ENCODE data around the gene DHCR7.

DHCR7 gene

GRCh38 chr11:71434576-71435130 is 13.5 kb downstream of the DHCR7 start:
- Histone ChIP-seq H3K27me3 (ENCODE audit: control insufficient read depth, insufficient read depth, low read length) (no peaks in the 10 kb centered on the region), H3K4me3 (ENCODE audit: low read depth, low read length) (no peak overlapping the region), H3K27ac (ENCODE audit: low read depth, low read length) (no peak overlapping the region), H3K9me3 (ENCODE audit: control insufficient read depth, insufficient read depth, low read depth, low read length) (no peaks in the 10 kb centered on the region), H3K36me3 (ENCODE audit: control insufficient read depth, insufficient read depth, low read length) (peaks cover 61% of the 10 kb centered on the region), H3K9ac (ENCODE audit: low read length) (no peak overlapping the region), H3K4me1 (ENCODE audit: control insufficient read depth, insufficient read depth, low read length) (no peaks in the 10 kb centered on the region)

- no peak overlapping the region for H3K27ac ChIP-seq (ENCODE audit: low read depth, low read length)
- H3K9ac ChIP-seq (ENCODE audit: low read length): no peak overlapping the region
- H3K36me3 ChIP-seq (ENCODE audit: control insufficient read depth, insufficient read depth, low read length): peaks cover 53% of the 10 kb centered on the region
Measured at GRCh38 chr11:71433648-71434450, 14.3 kb downstream of the DHCR7 start.

DNA sequence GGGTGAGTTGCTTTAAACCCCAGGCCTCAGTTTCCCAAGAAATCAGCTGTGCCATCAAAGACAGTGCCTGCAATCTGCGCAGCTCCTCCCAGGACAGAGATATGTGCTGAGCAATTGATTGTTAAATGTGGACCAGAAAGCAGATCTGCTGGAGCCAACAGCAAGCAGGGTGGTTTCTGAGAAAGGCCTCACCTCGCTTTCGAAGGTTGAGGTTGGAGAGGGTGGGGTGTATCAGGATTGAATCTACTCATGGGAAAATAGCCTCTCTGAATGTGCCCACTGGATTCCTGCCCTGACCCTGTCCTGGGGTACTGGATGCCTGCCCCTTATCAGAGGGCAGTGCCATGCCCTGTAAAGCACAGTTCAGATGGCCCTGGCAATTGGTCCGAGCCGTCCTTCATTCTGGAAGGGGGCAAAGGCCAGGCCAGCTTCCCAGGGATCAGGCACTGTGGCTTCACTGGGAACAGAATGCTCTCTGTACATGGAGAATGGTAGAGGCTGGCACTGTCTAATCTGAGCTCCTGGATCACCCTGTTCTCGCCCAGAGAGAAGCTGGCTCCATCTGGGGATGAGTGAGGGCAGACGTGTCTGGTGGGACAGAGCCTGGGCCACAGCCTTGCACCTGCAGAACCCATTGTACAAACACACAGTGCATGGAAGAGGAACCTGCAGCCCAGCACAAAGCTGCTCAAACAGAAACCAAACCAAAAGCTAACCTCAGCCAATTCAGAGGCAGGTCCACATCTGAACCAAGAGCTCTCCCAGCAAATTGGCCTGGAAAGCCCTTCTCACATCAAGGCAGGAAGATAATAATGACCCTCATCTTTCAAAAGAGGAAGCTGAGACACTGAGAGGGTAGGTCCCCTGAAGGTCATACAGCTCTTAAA is 15.2 kb downstream of the DHCR7 start:
- peaks cover 44% of the 10 kb centered on the region for H3K36me3 ChIP-seq (ENCODE audit: control insufficient read depth, insufficient read depth, low read length)
- no peak overlapping the region for H3K4me3 ChIP-seq (ENCODE audit: low read depth, low read length)
- no peaks in the 10 kb centered on the region for H3K9me3 ChIP-seq (ENCODE audit: control insufficient read depth, insufficient read depth, low read depth, low read length)
- no peak overlapping the region for H3K9ac ChIP-seq (ENCODE audit: low read length)
- H3K4me1 ChIP-seq (ENCODE audit: control insufficient read depth, insufficient read depth, low read length): no peaks in the 10 kb centered on the region
- no peaks in the 10 kb centered on the region for H3K27me3 ChIP-seq (ENCODE audit: control insufficient read depth, insufficient read depth, low read length)
- no peak overlapping the region for H3K27ac ChIP-seq (ENCODE audit: low read depth, low read length)

More at GRCh38 chr11:71433648-71434450, 14.3 kb downstream of the DHCR7 start:
- H3K4me3 ChIP-seq (ENCODE audit: low read depth, low read length): no peak overlapping the region
- H3K9me3 ChIP-seq (ENCODE audit: control insufficient read depth, insufficient read depth, low read depth, low read length): no peaks in the 10 kb centered on the region
- H3K27me3 ChIP-seq (ENCODE audit: control insufficient read depth, insufficient read depth, low read length): no peaks in the 10 kb centered on the region
- no peaks in the 10 kb centered on the region for H3K4me1 ChIP-seq (ENCODE audit: control insufficient read depth, insufficient read depth, low read length)

DNA sequence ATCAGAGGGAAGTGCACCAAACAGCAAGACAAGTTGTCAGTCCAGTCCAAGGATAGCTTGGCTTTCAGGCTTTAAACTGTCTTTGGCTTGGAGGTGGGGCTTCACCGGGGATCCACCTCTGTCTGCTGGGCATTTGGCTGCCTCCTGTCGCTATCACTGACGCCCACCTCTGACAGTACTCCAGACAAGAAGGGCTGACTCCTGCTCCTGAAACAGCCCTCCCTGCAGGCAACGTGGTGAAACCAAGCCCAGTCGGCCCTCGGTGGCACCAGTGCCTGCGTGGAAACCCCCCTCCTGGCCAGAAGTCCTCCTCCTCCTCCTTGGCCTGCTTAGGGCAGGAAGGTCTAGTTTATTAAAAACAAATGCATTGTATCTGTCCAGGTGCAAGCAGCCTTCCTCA is 16.9 kb downstream of the DHCR7 start:
- no peak overlapping the region for H3K4me3 ChIP-seq (ENCODE audit: low read depth, low read length)
- H3K4me1 ChIP-seq (ENCODE audit: control insufficient read depth, insufficient read depth, low read length): no peaks in the 10 kb centered on the region
- no peaks in the 10 kb centered on the region for H3K9me3 ChIP-seq (ENCODE audit: control insufficient read depth, insufficient read depth, low read depth, low read length)
- H3K36me3 ChIP-seq (ENCODE audit: control insufficient read depth, insufficient read depth, low read length): peaks cover 29% of the 10 kb centered on the region
- no peak overlapping the region for H3K9ac ChIP-seq (ENCODE audit: low read length)
- no peak overlapping the region for H3K27ac ChIP-seq (ENCODE audit: low read depth, low read length)
- no peaks in the 10 kb centered on the region for H3K27me3 ChIP-seq (ENCODE audit: control insufficient read depth, insufficient read depth, low read length)

DNA sequence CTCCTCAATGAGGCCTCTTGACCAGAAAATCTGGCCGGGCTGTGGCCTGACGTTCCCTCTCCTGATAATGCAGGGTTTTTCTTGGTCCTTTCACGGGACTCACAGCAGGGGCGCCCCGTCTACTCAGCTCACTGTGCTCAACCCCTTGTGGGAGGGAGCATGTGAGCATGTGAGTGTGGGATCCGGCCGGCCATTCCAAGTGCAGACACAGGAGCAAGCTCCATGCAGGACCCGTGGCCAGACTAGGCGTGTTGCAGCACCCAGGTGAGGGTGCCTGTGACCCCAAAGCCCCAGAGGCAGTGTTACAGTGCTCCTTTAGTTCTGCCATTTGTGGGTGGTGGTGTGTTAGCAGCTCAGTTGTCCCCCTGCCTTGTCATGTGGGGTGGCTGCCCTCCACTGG is 18.0 kb downstream of the DHCR7 start:
- H3K9ac ChIP-seq (ENCODE audit: low read length): no peak overlapping the region
- no peaks in the 10 kb centered on the region for H3K9me3 ChIP-seq (ENCODE audit: control insufficient read depth, insufficient read depth, low read depth, low read length)
- no peaks in the 10 kb centered on the region for H3K27me3 ChIP-seq (ENCODE audit: control insufficient read depth, insufficient read depth, low read length)
- no peaks in the 10 kb centered on the region for H3K4me1 ChIP-seq (ENCODE audit: control insufficient read depth, insufficient read depth, low read length)
- no peak overlapping the region for H3K4me3 ChIP-seq (ENCODE audit: low read depth, low read length)
- no peak overlapping the region for H3K27ac ChIP-seq (ENCODE audit: low read depth, low read length)
- peaks cover 18% of the 10 kb centered on the region for H3K36me3 ChIP-seq (ENCODE audit: control insufficient read depth, insufficient read depth, low read length)

- no peaks in the 10 kb centered on the region for H3K27me3 ChIP-seq (ENCODE audit: control insufficient read depth, insufficient read depth, low read length)
- no peak overlapping the region for H3K9ac ChIP-seq (ENCODE audit: low read length)
- no peaks in the 10 kb centered on the region for H3K9me3 ChIP-seq (ENCODE audit: control insufficient read depth, insufficient read depth, low read depth, low read length)
- no peak overlapping the region for H3K4me3 ChIP-seq (ENCODE audit: low read depth, low read length)
- no peaks in the 10 kb centered on the region for H3K4me1 ChIP-seq (ENCODE audit: control insufficient read depth, insufficient read depth, low read length)
- H3K27ac ChIP-seq (ENCODE audit: low read depth, low read length): no peak overlapping the region
- peaks cover 13% of the 10 kb centered on the region for H3K36me3 ChIP-seq (ENCODE audit: control insufficient read depth, insufficient read depth, low read length)
Measured at GRCh38 chr11:71429701-71430100, 18.5 kb downstream of the DHCR7 start.

GRCh38 chr11:71428861-71429435 is 19.2 kb downstream of the DHCR7 start:
- Histone ChIP-seq H3K27me3 (ENCODE audit: control insufficient read depth, insufficient read depth, low read length) (no peaks in the 10 kb centered on the region), H3K36me3 (ENCODE audit: control insufficient read depth, insufficient read depth, low read length) (peaks cover 6% of the 10 kb centered on the region), H3K4me3 (ENCODE audit: low read depth, low read length) (no peak overlapping the region), H3K27ac (ENCODE audit: low read depth, low read length) (no peak overlapping the region), H3K4me1 (ENCODE audit: control insufficient read depth, insufficient read depth, low read length) (no peaks in the 10 kb centered on the region), H3K9me3 (ENCODE audit: control insufficient read depth, insufficient read depth, low read depth, low read length) (no peaks in the 10 kb centered on the region), H3K9ac (ENCODE audit: low read length) (no peak overlapping the region)

DNA sequence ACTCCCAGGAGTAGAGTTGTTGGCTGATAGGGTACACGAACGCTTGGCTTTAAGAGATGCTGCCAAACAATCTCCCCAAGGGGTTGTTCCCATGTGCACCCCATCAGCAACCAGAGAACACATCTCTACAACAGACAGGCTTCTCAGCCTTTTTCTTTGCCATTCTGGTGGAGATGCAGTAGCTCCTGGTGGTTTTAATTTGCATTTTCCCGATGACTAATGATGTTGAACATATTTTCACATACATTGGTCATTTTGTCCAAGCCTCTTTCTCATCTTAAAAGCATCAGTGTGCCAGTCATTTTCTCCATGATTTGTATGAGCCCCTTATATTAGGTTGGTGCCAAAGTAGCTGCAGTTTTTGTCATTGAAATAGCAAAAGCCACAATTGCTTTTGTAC is 21.8 kb downstream of the DHCR7 start:
- no peaks in the 10 kb centered on the region for H3K36me3 ChIP-seq (ENCODE audit: control insufficient read depth, insufficient read depth, low read length)
- H3K4me3 ChIP-seq (ENCODE audit: low read depth, low read length): no peak overlapping the region
- H3K9me3 ChIP-seq (ENCODE audit: control insufficient read depth, insufficient read depth, low read depth, low read length): no peaks in the 10 kb centered on the region
- H3K4me1 ChIP-seq (ENCODE audit: control insufficient read depth, insufficient read depth, low read length): no peaks in the 10 kb centered on the region
- no peak overlapping the region for H3K27ac ChIP-seq (ENCODE audit: low read depth, low read length)
- H3K27me3 ChIP-seq (ENCODE audit: control insufficient read depth, insufficient read depth, low read length): no peaks in the 10 kb centered on the region
- no peak overlapping the region for H3K9ac ChIP-seq (ENCODE audit: low read length)

- Histone ChIP-seq H3K9ac (ENCODE audit: low read length) (no peak overlapping the region), H3K27ac (ENCODE audit: low read depth, low read length) (no peak overlapping the region), H3K4me1 (ENCODE audit: control insufficient read depth, insufficient read depth, low read length) (no peaks in the 10 kb centered on the region), H3K4me3 (ENCODE audit: low read depth, low read length) (no peak overlapping the region), H3K36me3 (ENCODE audit: control insufficient read depth, insufficient read depth, low read length) (no peaks in the 10 kb centered on the region), H3K27me3 (ENCODE audit: control insufficient read depth, insufficient read depth, low read length) (no peaks in the 10 kb centered on the region), H3K9me3 (ENCODE audit: control insufficient read depth, insufficient read depth, low read depth, low read length) (no peaks in the 10 kb centered on the region)
Measured at GRCh38 chr11:71425860-71426259, 22.3 kb downstream of the DHCR7 start.

DNA sequence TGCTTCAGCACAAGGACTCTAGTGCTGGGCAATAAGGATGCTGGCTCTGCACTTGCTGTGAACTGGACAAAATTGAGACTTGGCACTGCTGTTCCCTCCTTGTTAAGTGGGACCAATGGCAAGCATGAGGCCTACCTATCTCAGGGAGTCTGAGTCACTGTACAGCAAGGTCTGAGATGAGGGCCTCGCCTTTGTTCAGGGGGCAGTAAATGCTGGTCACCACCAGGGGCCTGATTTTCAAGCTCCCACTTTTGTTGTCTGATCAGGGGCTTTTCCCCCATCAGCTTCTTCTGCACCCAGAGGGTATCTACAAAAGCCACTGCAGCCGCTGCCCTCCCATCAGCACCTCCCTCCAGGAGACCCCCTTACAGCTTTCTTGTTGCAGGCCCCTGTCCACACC is 22.8 kb downstream of the DHCR7 start:
- no peak overlapping the region for H3K4me3 ChIP-seq (ENCODE audit: low read depth, low read length)
- no peak overlapping the region for H3K9ac ChIP-seq (ENCODE audit: low read length)
- H3K4me1 ChIP-seq (ENCODE audit: control insufficient read depth, insufficient read depth, low read length): no peaks in the 10 kb centered on the region
- no peak overlapping the region for H3K27ac ChIP-seq (ENCODE audit: low read depth, low read length)
- H3K36me3 ChIP-seq (ENCODE audit: control insufficient read depth, insufficient read depth, low read length): no peaks in the 10 kb centered on the region
- H3K27me3 ChIP-seq (ENCODE audit: control insufficient read depth, insufficient read depth, low read length): no peaks in the 10 kb centered on the region
- H3K9me3 ChIP-seq (ENCODE audit: control insufficient read depth, insufficient read depth, low read depth, low read length): no peaks in the 10 kb centered on the region

All from HUES6 (cell line).